DND-41 (cell line): ENCODE results near the gene TMEM215.

Experiments
- ATAC-seq: fragments of 200-7000 bp; cut with Tn5 transposase; 3 replicates; pipeline ENCODE4 v1.9.1; 2021; ENCODE audit warnings: low read depth; ENCODE audit not compliant: insufficient read depth
- DNase-seq: peaks from one replicate; pipeline ENCODE4 v3.0.0-alpha.2; 2020
- H2AFZ ChIP-seq: 2 replicates; pipeline ENCODE4 v1.6.0; 2012; ENCODE audit warnings: low read depth, low read length
- H3K27ac ChIP-seq: 2 replicates; pipeline ENCODE4 v1.5.1; 2012; ENCODE audit warnings: low read length, inconsistent platforms
- H3K27me3 ChIP-seq: fragments of 200-600 bp; sonication (generic); 2 replicates; pipeline ENCODE4 v1.6.0; 2012; ENCODE audit warnings: low read length, mild to moderate bottlenecking, inconsistent platforms; ENCODE audit not compliant: insufficient read depth, poor library complexity
- H3K36me3 ChIP-seq: 2 replicates; pipeline ENCODE4 v1.5.1; 2012; ENCODE audit warnings: low read length, inconsistent platforms; ENCODE audit not compliant: insufficient read depth
- H3K4me1 ChIP-seq: 2 replicates; pipeline ENCODE4 v1.5.1; 2012; ENCODE audit warnings: mild to moderate bottlenecking, low read length; ENCODE audit not compliant: insufficient read depth
- H3K4me2 ChIP-seq: 2 replicates; pipeline ENCODE4 v1.6.0; 2012; ENCODE audit warnings: mild to moderate bottlenecking, moderate library complexity, low read length, inconsistent platforms; ENCODE audit not compliant: insufficient read depth
- H3K4me3 ChIP-seq, 2 experiments: fragments of 200-600 bp in 1 of 2; shearing (Covaris generic) in 1 of 2; 2 replicates each; pipeline ENCODE4 v1.5.1; 2012 to 2016; ENCODE audit warnings: inconsistent platforms in 2 of 2, low read length in 2 of 2, mild to moderate bottlenecking in 2 of 2, low read depth in 1 of 2, moderate library complexity in 1 of 2
- H3K79me2 ChIP-seq: 2 replicates; pipeline ENCODE4 v1.6.0; 2012; ENCODE audit warnings: low read length, inconsistent platforms; ENCODE audit not compliant: insufficient read depth
- H3K9ac ChIP-seq: 2 replicates; pipeline ENCODE4 v1.6.0; 2012; ENCODE audit warnings: low read depth, mild to moderate bottlenecking, inconsistent platforms, low read length, moderate library complexity
- H3K9me3 ChIP-seq: 2 replicates; pipeline ENCODE4 v1.5.1; 2012; ENCODE audit warnings: low read length, moderate library complexity, mild to moderate bottlenecking, inconsistent platforms; ENCODE audit not compliant: insufficient read depth, severe bottlenecking
- H4K20me1 ChIP-seq: 2 replicates; pipeline ENCODE4 v1.6.0; 2012; ENCODE audit warnings: low read length; ENCODE audit not compliant: insufficient read depth
- CTCF ChIP-seq: IDR thresholded peaks from 2 replicates; pipeline ENCODE4 v1.5.1; 2012; ENCODE audit warnings: borderline replicate concordance, low read length, moderate library complexity, mild to moderate bottlenecking; ENCODE audit not compliant: poor library complexity, severe bottlenecking; ENCODE audit errors: extremely low read depth
- EZH2 ChIP-seq: IDR thresholded peaks from 3 replicates; pipeline ENCODE4 v1.6.1; 2012; ENCODE audit warnings: borderline replicate concordance, low read depth, mild to moderate bottlenecking, moderate library complexity, low read length, inconsistent platforms; ENCODE audit not compliant: severe bottlenecking

Gene TMEM215

GRCh38 chr9:32755730-32756129, 27.6 kb upstream of the TMEM215 start:
- Histone ChIP-seq H3K36me3 (no peaks in the 10 kb centered on the region), H2AFZ (no peak overlapping the region), H4K20me1 (no peaks in the 10 kb centered on the region), H3K27ac (no peak overlapping the region), H3K27me3 (peaks cover 3% of the 10 kb centered on the region), H3K4me2 (no peak overlapping the region), H3K4me3 (no peak overlapping the region), H3K9ac (no peak overlapping the region), H3K79me2 (no peaks in the 10 kb centered on the region), H3K9me3 (no peaks in the 10 kb centered on the region), H3K4me1 (no peaks in the 10 kb centered on the region)
- ATAC-seq = no peak
- TF ChIP-seq EZH2 (no peak), CTCF (no peak)
- DNase-seq = no peak

- no peak for TF ChIP-seq EZH2
- no peak for TF ChIP-seq CTCF
- Histone ChIP-seq H3K4me3 (no peak overlapping the region), H3K27me3 (peaks cover 3% of the 10 kb centered on the region), H3K79me2 (no peaks in the 10 kb centered on the region), H3K4me2 (no peak overlapping the region), H2AFZ (no peak overlapping the region), H4K20me1 (no peaks in the 10 kb centered on the region), H3K27ac (no peak overlapping the region), H3K9me3 (no peaks in the 10 kb centered on the region), H3K36me3 (no peaks in the 10 kb centered on the region), H3K4me1 (no peaks in the 10 kb centered on the region), H3K9ac (no peak overlapping the region)
- no peak for DNase-seq
- ATAC-seq = no peak
These were observed 19.2 kb upstream of the TMEM215 start for GRCh38 chr9:32764139-32764538.

- Histone ChIP-seq H3K4me1 (no peaks in the 10 kb centered on the region), H3K4me3 (no peak overlapping the region), H3K27ac (no peak overlapping the region), H3K36me3 (no peaks in the 10 kb centered on the region), H3K9ac (no peak overlapping the region), H3K4me2 (no peak overlapping the region), H3K9me3 (no peaks in the 10 kb centered on the region), H4K20me1 (no peaks in the 10 kb centered on the region), H2AFZ (no peak overlapping the region), H3K79me2 (no peaks in the 10 kb centered on the region), H3K27me3 (no peaks in the 10 kb centered on the region)
- ATAC-seq (no peak), DNase-seq (no peak)
- no peak for TF ChIP-seq CTCF
- no peak for TF ChIP-seq EZH2
These were observed 8.1 kb upstream of the TMEM215 start for GRCh38 chr9:32775283-32775682.

GRCh38 chr9:32776201-32776600, 7.1 kb upstream of the TMEM215 start:
- no peak overlapping the region for H2AFZ ChIP-seq
- H4K20me1 ChIP-seq = no peaks in the 10 kb centered on the region
- ATAC-seq (no peak), DNase-seq (no peak)
- no peaks in the 10 kb centered on the region for H3K36me3 ChIP-seq
- no peaks in the 10 kb centered on the region for H3K9me3 ChIP-seq
- H3K27ac ChIP-seq = no peak overlapping the region
- TF ChIP-seq CTCF (no peak), EZH2 (no peak)
- H3K4me1 ChIP-seq = no peaks in the 10 kb centered on the region
- H3K4me3 ChIP-seq = no peak overlapping the region
- no peaks in the 10 kb centered on the region for H3K79me2 ChIP-seq
- no peaks in the 10 kb centered on the region for H3K27me3 ChIP-seq
- no peak overlapping the region for H3K4me2 ChIP-seq
- H3K9ac ChIP-seq = no peak overlapping the region
